Thyroid gland (tissue), 4 donors: ENCODE results near the gene TOE1.

Experiments
- CTCF ChIP-seq, 6 experiments: fragments of 200-600 bp in 3 of 6; fragments of 450-650 bp in 3 of 6; sonication (generic) in 3 of 6; IDR thresholded peaks; one replicate each; pipeline ENCODE4 v1.5.1; 2016 to 2019; ENCODE audit warnings: antibody characterized with exemption in 6 of 6, mild to moderate bottlenecking in 2 of 6, inconsistent platforms in 1 of 6, moderate library complexity in 1 of 6
- POLR2A ChIP-seq, 2 donors: fragments of 450-650 bp; IDR thresholded peaks; one replicate each; pipeline ENCODE4 v1.6.1; 2017; ENCODE audit warnings: antibody characterized with exemption in 2 of 2, mild to moderate bottlenecking in 2 of 2, moderate library complexity in 1 of 2

DNA sequence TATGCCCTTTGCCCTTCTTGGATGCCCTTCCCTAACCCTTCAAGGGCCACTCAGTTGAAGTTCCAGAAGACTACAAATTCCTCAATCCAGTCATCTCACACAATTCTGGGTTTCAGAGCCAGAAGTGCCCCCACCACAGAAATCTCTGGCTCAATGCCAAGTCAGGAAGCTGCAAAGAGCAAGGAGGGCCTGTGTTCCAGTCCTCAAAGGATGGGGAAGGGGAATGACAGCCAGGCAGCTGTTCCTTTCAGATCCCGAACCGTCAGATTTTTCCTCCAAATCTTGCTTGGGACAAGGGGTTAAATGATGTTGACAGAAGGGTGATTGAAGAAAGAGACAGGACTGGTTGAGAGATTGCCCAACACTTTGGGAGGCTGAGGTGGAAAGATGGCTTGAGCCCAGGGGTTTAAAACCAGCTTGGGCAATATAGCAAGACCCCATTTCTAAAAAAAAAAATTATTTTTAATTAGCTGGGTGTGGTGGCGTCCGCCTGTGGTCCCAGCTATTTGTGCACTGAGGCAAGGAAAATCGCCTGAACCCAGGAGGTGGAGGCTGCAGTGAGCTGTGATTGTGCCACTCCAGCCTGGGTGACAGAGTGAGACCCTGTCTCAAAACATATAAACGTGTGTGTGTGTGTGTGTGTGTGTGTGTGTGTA lies 14.0 kb upstream of the TOE1 start:
- TF ChIP-seq CTCF (IDR thresholded peaks at IDR 0.05) (no peak), POLR2A (IDR thresholded peaks at IDR 0.05) (no peak)
